ENCODE data around the gene FGD2.

Gene FGD2

GRCh38 chr6:37048403-37048850 is 43.0 kb downstream of the FGD2 start:
- TF ChIP-seq CTCF (IDR thresholded peaks at IDR 0.05): no peak

GRCh38 chr6:37048851-37049757 is 43.6 kb downstream of the FGD2 start:
- no peak for TF ChIP-seq CTCF (IDR thresholded peaks at IDR 0.05)

- no peak for TF ChIP-seq CTCF (IDR thresholded peaks at IDR 0.05)
Measured at GRCh38 chr6:37049758-37050044, 44.2 kb downstream of the FGD2 start.

DNA sequence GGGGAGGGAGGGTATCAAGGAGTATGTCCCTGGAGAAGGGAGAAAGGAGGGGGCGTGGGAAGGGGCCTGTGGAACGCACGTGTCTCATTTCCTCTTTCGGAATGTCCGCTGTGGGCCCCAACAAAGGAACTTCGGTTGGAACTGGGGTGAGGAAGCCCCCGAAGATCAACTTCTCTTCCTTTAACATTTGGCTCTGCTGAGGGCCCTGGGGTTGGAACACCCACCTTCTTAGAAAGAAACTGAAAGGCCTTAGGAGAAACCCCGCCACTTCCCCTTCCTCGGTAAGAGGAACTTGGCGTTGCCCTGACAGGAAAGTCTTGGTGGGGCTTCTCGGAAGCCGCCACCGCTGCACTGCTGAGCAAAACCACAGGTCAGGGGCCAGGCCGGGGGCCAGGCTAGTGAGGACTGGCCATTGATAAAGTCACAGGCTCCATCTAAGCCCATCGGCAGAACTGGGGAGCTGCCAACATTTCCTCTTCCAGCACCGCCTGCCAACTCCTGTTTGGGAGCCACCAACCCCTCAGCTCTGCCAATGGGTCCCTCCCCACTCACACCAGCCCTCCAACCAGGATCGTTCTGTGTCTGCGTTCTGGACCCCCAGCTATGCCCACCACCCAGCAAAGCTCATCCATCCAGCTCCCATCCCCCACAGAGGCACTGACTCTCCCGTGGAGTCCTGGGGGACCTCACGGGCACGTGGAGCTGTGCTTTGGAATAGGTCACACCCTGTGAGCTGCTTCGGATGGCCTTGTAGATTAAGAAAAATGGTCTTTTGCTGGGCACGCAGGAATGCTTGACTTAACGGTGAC is 44.8 kb downstream of the FGD2 start:
- TF ChIP-seq CTCF (IDR thresholded peaks at IDR 0.05): no peak

- TF ChIP-seq CTCF (IDR thresholded peaks at IDR 0.05): no peak
Measured at GRCh38 chr6:37050854-37051137, 45.3 kb downstream of the FGD2 start.

DNA sequence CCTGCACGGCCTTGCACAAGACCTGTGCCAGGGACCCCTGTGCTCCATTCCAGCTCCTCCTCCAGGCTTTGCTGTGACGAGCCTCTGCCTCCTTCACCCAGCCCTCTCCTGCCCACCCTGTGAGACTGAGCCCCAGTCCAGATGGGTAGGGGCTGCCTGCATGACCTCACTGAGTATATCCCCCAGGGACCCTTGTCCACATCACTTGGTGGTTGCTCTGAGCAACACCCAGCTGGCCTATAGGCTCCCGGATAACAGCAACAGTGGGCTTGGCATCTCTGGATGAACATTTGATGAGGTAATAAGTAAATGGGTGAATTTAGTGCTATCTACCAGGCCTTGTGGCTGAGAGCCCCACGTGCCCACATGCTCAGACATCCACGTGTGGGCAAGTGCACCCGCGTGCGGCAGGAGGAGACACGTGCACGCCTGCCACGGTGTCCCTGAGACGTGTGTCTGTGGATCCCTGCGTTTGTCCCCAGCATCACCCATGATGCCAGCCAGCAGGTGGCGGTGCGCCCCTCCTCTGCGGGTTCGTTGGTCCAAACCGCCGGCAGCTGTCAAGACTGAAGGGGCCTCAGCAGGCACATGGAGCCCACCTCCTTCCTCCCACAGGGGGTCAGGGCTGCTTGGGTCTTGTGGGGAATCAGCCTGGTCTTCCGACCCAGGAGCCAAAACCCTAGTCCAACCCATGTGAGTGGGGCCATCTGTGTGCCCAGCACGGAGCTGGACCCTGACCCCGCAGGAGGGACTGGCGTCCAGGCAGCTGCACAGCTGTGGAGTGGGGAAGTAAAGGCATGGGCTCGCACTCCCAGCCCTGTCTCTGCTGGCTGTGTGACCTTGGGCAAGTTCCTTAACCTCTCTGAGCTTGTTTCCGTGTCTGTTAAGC is 45.9 kb downstream of the FGD2 start:
- TF ChIP-seq CTCF (IDR thresholded peaks at IDR 0.05): peak; percentile 79

DNA sequence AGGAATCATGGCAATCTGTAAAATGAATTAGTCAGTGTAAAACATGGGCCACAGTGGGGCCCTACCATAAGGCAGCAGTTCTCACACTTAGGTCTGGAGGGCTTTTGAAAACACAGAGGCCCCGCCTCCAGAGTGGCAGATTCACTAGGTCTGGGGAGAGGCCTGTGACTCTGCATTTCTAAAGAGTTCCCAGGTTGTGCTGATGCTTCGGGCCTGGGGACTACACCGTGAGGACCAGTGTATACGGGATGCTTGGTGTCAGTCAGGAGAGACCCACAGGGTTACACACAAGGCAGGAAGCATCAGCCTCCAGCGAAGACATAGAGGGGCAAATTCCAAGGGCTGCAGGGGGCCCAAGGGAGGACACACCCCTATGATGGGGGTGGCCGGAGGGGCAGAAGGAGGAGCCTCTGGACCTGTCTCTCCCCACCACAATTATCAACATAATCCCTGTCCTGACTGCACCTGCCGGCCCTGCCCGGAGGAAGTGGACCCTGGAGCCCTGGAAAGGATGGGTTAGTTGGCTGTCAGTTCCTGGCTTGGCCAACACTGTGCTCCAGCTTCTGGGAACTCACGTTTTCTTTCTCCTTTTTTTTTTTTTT is 46.7 kb downstream of the FGD2 start:
- TF ChIP-seq CTCF (IDR thresholded peaks at IDR 0.05): no peak
